Endothelial cell (in vitro differentiated cells): Measurements from ENCODE around the gene ANTKMT. TPM values are rescaled to one million over a fixed set of nuclear protein-coding genes. Genes with fewer than 3 reads are reported as not detected.

Experiments used
- DNase-seq: peaks from one replicate; pipeline ENCODE4 v3.0.0; 2021; ENCODE audit warnings: low spot score
- H3K27ac Mint-ChIP-seq: one replicate; pipeline ENCODE4 v1.8.0; 2021; ENCODE audit warnings: mixed read lengths, inconsistent platforms; ENCODE audit not compliant: unreplicated experiment
- H3K27me3 Mint-ChIP-seq: one replicate; pipeline ENCODE4 v1.8.0; 2021; ENCODE audit warnings: mild to moderate bottlenecking, moderate library complexity, mixed read lengths, inconsistent platforms; ENCODE audit not compliant: unreplicated experiment
- H3K36me3 Mint-ChIP-seq: one replicate; pipeline ENCODE4 v1.8.0; 2021; ENCODE audit warnings: mild to moderate bottlenecking, low read depth, mixed read lengths, inconsistent platforms; ENCODE audit not compliant: unreplicated experiment
- H3K4me1 Mint-ChIP-seq: one replicate; pipeline ENCODE4 v1.8.0; 2021; ENCODE audit warnings: mild to moderate bottlenecking, mixed read lengths, inconsistent platforms; ENCODE audit not compliant: unreplicated experiment
- H3K4me3 Mint-ChIP-seq: one replicate; pipeline ENCODE4 v1.8.0; 2021; ENCODE audit warnings: mild to moderate bottlenecking, mixed read lengths, inconsistent platforms; ENCODE audit not compliant: unreplicated experiment
- H3K9me3 Mint-ChIP-seq: one replicate; pipeline ENCODE4 v1.8.0; 2021; ENCODE audit warnings: mixed read lengths, inconsistent platforms; ENCODE audit not compliant: unreplicated experiment
- CTCF ChIP-seq: fragments of 200-600 bp; sonication (generic); IDR thresholded peaks from one replicate; pipeline ENCODE4 v1.5.0; 2021; ENCODE audit warnings: antibody characterized with exemption; ENCODE audit not compliant: unreplicated experiment
- total RNA-seq: library from RNA; stranded (reverse); fragmentation: NEBNext Ultra II Directional; extraction: Animal tissue kit (Norgen Biotek cat#: 25700); gene quantifications from one replicate; pipeline ENCODE4 v1.2.1, GENCODE V29; 2021; ENCODE audit not compliant: unreplicated experiment

ANTKMT gene
- total RNA-seq, 1 donor from 2014 or later: 11.1 TPM

- no peak overlapping the region for H3K4me3 Mint-ChIP-seq
- no peaks in the 10 kb centered on the region for H3K4me1 Mint-ChIP-seq
- H3K27ac Mint-ChIP-seq: no peak overlapping the region
- no peak for DNase-seq
- H3K36me3 Mint-ChIP-seq: peaks cover 10% of the 10 kb centered on the region
- peaks cover 5% of the 10 kb centered on the region for H3K27me3 Mint-ChIP-seq
- no peaks in the 10 kb centered on the region for H3K9me3 Mint-ChIP-seq
- TF ChIP-seq CTCF: no peak
Observed at GRCh38 chr16:728131-728889, 7.4 kb downstream of the ANTKMT start.

- TF ChIP-seq CTCF: no peak
Observed at GRCh38 chr16:728890-729744, 8.2 kb downstream of the ANTKMT start.

GRCh38 chr16:729768-730665, 9.1 kb downstream of the ANTKMT start:
- Mint-ChIP-seq H3K4me3 (no peak overlapping the region), H3K4me1 (no peaks in the 10 kb centered on the region), H3K9me3 (no peaks in the 10 kb centered on the region), H3K36me3 (peaks cover 10% of the 10 kb centered on the region), H3K27me3 (peaks cover 5% of the 10 kb centered on the region), H3K27ac (no peak overlapping the region)
- DNase-seq: no peak
- TF ChIP-seq CTCF: no peak

More at GRCh38 chr16:728890-729744, 8.2 kb downstream of the ANTKMT start:
- no peaks in the 10 kb centered on the region for H3K9me3 Mint-ChIP-seq
- H3K36me3 Mint-ChIP-seq: peaks cover 10% of the 10 kb centered on the region
- no peaks in the 10 kb centered on the region for H3K4me1 Mint-ChIP-seq
- H3K27ac Mint-ChIP-seq: no peak overlapping the region
- H3K4me3 Mint-ChIP-seq: no peak overlapping the region
- DNase-seq: no peak
- peaks cover 5% of the 10 kb centered on the region for H3K27me3 Mint-ChIP-seq

GRCh38 chr16:730666-731509, 9.9 kb downstream of the ANTKMT start:
- Mint-ChIP-seq H3K4me3 (no peak overlapping the region), H3K36me3 (peaks cover 16% of the 10 kb centered on the region), H3K4me1 (no peaks in the 10 kb centered on the region), H3K27ac (no peak overlapping the region), H3K9me3 (no peaks in the 10 kb centered on the region), H3K27me3 (peaks cover 8% of the 10 kb centered on the region)
- TF ChIP-seq CTCF: no peak
- no peak for DNase-seq
